ENCODE data around the gene TBC1D22A.

DNA sequence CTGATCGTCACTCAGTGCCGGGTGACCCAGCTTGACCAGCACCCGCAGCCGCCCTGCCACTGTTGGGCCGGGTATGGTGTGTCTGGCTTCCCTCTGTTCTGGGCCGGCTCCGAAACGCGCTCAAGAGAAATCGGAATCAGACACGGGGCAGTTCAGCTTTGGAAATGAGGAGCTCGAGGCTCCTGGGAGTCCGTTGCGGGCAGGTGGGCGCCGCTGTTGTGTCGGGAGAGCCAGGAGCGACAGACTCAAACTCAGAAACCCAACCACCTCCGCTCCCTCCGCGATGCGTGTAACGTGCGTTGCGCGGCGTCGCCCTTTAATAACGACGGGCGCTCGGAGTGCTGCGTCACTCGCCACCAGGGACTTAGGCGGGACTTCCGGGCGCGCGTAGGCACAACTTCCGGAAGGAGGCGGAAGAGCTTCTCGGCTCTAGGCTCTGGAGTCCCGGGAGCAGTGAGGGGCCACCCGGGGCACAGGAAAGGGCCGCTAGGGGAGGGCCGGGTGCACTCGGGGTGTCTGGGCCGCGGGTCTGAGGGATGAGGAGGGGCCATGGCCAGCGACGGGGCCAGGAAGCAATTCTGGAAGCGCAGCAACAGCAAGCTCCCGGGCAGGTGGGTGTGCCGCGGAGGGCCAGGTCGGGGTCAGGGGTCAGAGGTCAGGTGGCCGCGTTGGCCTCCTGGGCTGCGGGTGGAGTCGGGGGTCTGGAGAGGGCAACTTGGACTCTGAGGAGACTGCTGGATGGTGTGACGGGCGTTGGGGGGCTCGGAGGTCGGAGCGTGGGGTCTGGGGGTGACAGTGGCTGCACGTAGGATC is at the start of gene TBC1D22A:
- TF ChIP-seq, protein P1, sequence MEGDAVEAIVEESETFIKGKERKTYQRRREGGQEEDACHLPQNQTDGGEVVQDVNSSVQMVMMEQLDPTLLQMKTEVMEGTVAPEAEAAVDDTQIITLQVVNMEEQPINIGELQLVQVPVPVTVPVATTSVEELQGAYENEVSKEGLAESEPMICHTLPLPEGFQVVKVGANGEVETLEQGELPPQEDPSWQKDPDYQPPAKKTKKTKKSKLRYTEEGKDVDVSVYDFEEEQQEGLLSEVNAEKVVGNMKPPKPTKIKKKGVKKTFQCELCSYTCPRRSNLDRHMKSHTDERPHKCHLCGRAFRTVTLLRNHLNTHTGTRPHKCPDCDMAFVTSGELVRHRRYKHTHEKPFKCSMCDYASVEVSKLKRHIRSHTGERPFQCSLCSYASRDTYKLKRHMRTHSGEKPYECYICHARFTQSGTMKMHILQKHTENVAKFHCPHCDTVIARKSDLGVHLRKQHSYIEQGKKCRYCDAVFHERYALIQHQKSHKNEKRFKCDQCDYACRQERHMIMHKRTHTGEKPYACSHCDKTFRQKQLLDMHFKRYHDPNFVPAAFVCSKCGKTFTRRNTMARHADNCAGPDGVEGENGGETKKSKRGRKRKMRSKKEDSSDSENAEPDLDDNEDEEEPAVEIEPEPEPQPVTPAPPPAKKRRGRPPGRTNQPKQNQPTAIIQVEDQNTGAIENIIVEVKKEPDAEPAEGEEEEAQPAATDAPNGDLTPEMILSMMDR (IDR thresholded peaks at IDR 0.05) = peak in 2 of 4 experiments; percentile 26 to 34
- TF ChIP-seq POLR2A (IDR thresholded peaks at IDR 0.05) = peak; percentile 90 to 98
